Measurements from ENCODE around the gene DYNLL1.
"Not testable (repeated sequence)": the region's sequence is repeated elsewhere in the genome, so short reads cannot be mapped to it uniquely, and the experiment has no call there.

Gene DYNLL1

DNA sequence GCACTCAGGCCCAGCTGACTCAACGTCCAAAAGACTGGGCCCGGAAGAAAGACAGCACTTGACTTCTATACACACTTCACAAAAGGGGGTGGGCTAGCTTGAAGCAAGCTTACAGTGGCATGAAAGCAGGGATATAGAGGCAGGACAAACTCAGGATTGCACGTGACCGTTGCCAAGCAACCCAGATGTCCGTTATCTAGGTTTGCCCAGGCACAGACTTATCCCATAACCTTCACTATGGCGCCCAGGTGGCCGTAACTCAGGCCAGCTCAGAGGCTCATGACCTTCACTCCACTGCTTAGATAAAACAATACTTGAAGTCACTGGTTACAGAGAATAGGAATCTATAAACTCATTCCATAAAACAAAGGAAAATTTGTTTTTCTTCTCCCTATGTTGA is 8.4 kb upstream of the DYNLL1 start:
- not testable (repeated sequence) for H3K36me3 Mint-ChIP-seq (ENCODE audit: low read depth); H3K9me3 Mint-ChIP-seq; H3K4me1 Mint-ChIP-seq (ENCODE audit: low read depth)

DNA sequence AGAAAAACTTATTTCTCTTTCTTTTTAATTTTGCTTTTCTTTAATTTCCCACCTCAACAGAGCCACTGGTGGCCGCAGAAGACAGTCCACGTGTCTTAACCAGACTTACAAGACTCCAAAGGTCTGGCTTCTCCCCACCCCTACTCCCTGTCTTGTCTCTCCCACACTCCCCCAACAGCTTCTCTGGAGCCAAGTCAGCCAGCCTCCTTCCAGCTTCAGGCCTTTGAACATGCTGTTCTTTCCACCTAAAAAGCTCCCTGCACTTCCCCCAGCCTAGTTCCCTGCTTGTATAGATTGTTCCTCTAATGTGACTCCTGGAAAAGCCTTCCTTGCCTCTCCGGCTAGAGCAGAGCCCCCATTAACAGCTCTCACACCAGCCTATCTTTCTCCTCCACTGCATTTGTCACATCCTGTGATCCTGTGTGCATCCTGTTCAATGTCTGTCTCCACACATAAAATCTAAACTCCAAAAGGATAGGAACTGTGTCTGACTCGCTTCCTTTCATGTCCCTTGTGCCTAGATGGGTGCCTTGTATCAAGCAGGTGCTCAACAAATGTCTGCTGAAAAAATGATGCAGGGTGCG is 7.8 kb upstream of the DYNLL1 start:
- Mint-ChIP-seq H3K9me3 (no peaks in the 10 kb centered on the region), H3K27ac (no peak overlapping the region), H3K4me1 (ENCODE audit: low read depth) (no peaks in the 10 kb centered on the region), H3K4me3 (no peak overlapping the region), H3K27me3 (no peaks in the 10 kb centered on the region), H3K36me3 (ENCODE audit: low read depth) (peaks cover 8% of the 10 kb centered on the region)
- no peak for DNase-seq

More for the DNA sequence above, 8.4 kb upstream of the DYNLL1 start:
- not testable (repeated sequence) for H3K27ac Mint-ChIP-seq, DNase-seq, H3K27me3 Mint-ChIP-seq, H3K4me3 Mint-ChIP-seq

DNA sequence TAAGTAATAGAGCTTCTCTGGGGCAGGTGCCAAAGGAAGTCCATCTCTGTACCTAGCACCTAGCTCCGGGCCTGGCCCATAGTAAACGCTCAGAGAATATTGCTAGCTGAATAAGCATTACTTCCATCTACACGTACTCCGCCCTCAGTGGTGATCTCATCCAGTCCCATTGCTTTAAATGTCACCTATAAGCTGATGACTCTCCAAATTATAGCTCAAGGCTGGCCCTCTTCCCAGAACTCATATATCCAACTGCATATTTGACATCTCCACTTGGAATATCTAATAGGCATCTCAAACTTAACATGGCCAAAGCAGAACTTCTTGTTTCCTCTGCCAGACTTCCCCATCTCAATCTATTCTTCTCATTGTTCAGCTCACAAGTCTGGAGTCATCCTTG is 6.9 kb upstream of the DYNLL1 start:
- peaks cover 8% of the 10 kb centered on the region for H3K36me3 Mint-ChIP-seq (ENCODE audit: low read depth)
- H3K27ac Mint-ChIP-seq: no peak overlapping the region
- H3K4me3 Mint-ChIP-seq: no peak overlapping the region
- H3K9me3 Mint-ChIP-seq: no peaks in the 10 kb centered on the region
- no peaks in the 10 kb centered on the region for H3K4me1 Mint-ChIP-seq (ENCODE audit: low read depth)
- no peaks in the 10 kb centered on the region for H3K27me3 Mint-ChIP-seq
- no peak for DNase-seq

DNA sequence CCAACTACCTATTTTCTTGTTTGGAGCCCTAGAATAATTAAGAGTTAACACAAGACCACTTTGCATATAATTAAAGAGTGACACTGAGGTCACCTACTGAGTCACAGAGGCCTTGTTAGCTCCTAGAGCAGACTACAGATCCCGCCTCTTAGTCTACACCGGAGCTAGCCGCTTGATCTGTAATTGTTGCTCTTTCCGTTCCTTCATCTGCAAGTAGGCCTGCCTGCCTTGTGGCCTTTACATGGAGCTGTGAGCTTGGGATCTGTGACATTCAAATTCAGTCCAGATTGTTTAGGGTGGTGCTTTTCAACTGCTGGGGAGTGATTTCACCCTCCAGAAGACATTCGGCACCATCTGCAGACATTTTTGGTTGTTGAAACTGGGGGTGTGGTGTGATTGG is 5.6 kb upstream of the DYNLL1 start:
- Mint-ChIP-seq H3K4me1 (ENCODE audit: low read depth) (peaks cover 6% of the 10 kb centered on the region), H3K27me3 (no peaks in the 10 kb centered on the region), H3K4me3 (no peak overlapping the region), H3K9me3 (no peaks in the 10 kb centered on the region), H3K27ac (no peak overlapping the region), H3K36me3 (ENCODE audit: low read depth) (peaks cover 8% of the 10 kb centered on the region)
- DNase-seq: no peak

DNA sequence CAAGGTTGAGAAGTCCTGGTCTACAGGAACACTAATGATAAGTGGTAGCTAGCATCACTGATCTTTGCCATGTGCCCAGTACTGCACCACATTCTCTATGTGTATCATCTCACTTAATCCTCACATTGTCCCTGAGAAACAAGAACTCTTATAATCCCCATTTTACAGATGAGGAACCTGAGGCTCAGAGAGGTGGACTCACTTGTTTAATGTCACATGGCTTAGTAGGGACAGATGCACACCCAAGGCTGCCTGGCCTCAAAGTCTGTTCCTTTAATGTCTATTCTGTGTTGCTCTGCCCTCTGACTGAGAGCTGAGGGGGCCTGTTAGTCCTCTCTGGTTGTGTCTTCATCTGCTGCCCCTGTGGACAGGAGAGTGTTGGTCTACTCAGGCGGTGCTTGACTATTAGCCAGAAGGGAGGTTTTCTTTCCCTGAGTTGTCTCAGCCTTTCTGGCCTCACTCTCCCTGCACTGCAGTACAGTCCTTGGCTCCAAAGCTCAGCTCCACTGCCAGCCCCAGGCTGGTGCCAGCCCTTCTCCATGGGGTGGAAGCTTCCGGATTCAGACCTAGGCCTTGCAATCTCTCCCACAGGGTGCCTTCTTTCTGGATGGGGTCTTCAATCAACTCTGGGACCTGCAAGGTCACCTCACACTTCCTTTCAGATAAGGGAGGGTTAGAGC is 4.9 kb upstream of the DYNLL1 start:
- no peaks in the 10 kb centered on the region for H3K9me3 Mint-ChIP-seq
- H3K27me3 Mint-ChIP-seq: no peaks in the 10 kb centered on the region
- H3K4me1 Mint-ChIP-seq (ENCODE audit: low read depth): peaks cover 10% of the 10 kb centered on the region
- peaks cover 8% of the 10 kb centered on the region for H3K36me3 Mint-ChIP-seq (ENCODE audit: low read depth)
- H3K27ac Mint-ChIP-seq: no peak overlapping the region
- DNase-seq: no peak
- H3K4me3 Mint-ChIP-seq: no peak overlapping the region

DNA sequence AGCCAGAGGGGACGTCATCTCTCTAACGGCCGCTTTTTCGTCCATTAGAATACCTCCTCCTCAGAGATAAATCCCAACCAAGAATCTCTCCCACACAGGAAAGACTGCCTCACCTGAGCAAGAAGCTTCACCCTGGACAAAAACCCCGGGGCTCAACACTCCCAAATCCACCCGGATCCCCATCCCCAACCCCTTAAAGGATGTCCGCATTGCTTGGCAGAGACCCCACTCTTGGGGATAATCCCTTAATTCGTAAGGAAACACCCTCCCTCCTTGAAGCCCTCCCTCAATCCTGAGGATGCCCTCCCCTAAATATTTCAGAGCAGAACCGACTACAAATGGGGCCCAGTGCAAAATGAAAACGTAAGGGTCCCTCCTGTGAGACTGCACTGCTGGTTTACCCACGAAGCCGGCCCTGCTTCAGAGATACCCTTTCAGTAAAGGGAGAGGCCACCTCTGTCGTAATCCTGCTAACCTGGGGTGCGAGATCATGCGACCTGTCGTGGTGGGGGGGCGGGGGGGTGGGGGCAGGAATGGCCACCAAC is 655 bp upstream of the DYNLL1 start:
- peak overlapping the region; percentile 89 for H3K4me3 Mint-ChIP-seq
- no peaks in the 10 kb centered on the region for H3K9me3 Mint-ChIP-seq
- H3K27me3 Mint-ChIP-seq: no peaks in the 10 kb centered on the region
- H3K36me3 Mint-ChIP-seq (ENCODE audit: low read depth): peaks cover 35% of the 10 kb centered on the region
- DNase-seq: no peak
- H3K4me1 Mint-ChIP-seq (ENCODE audit: low read depth): peaks cover 28% of the 10 kb centered on the region
- H3K27ac Mint-ChIP-seq: peak overlapping the region; percentile 95

DNA sequence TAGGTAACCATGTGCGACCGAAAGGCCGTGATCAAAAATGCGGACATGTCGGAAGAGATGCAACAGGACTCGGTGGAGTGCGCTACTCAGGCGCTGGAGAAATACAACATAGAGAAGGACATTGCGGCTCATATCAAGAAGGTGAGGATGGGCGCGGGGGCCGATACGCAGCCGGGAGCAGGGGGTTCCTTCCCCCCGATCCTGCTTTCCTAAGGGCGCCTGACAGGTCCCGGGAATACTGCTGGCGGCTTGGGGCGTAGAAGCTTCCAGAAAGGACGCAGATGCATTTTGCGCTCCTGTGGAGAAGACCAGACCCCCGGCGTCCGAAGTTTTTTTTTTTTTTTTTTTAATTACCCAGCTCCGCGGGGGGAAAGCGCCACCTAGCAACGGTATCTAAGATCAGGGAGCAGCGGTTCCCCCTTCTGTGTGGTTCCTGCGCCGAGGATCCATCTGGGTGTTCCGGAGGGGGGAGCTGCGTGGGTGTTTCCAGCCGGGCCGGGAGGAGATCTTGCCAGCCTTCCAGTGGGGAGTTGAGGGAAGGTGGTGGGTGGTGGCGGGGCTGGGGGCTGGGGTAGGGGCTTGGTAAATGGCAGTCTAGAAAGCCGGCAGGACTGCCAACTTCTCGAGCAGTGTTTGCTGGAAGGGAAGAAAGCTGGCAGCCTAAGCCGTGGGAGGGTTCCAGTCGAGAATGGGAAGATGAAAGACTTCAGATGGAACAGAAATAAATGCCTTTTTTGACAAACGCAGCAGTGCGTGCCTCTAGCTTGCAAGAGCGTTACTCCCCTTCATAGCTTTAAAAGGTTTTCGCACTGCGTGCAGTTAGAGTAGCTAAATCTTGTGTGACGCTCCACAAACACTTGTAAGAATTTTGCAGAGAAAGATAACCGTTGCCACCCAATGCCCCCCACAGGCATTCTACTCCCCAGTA is 764 bp downstream of the DYNLL1 start:
- H3K9me3 Mint-ChIP-seq: no peaks in the 10 kb centered on the region
- no peak for DNase-seq
- peaks cover 30% of the 10 kb centered on the region for H3K4me1 Mint-ChIP-seq (ENCODE audit: low read depth)
- no peaks in the 10 kb centered on the region for H3K27me3 Mint-ChIP-seq
- H3K36me3 Mint-ChIP-seq (ENCODE audit: low read depth): peaks cover 47% of the 10 kb centered on the region
- H3K4me3 Mint-ChIP-seq: peak overlapping the region; percentile 89
- H3K27ac Mint-ChIP-seq: peak overlapping the region; percentile 95

DNA sequence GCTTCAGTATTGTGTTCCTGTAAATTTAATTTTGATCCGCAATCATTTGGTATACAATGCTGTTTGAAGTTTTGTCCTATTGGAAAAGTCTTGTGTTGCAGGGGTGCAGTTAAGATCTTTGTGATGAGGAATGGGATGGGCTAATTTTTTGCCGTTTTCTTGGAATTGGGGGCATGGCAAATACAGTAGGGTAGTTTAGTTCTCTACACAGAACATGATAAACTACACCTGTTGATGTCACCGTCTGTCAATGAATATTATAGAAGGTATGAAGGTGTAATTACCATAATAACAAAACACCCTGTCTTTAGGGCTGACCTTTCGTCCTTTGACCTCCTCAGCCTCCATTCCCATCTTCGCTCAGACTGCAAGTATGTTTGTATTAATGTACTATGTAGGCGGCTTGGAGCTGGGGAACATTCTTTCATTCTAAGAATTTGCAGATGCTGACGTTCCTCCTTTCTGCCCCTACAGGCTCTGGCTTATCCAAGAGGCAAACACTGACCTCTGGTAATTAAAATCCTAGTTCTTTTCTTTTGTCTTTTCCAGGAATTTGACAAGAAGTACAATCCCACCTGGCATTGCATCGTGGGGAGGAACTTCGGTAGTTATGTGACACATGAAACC is 1.7 kb downstream of the DYNLL1 start:
- Mint-ChIP-seq H3K9me3 (no peaks in the 10 kb centered on the region), H3K4me1 (ENCODE audit: low read depth) (peaks cover 30% of the 10 kb centered on the region), H3K27ac (peak overlapping the region; percentile 95), H3K27me3 (no peaks in the 10 kb centered on the region), H3K36me3 (ENCODE audit: low read depth) (peaks cover 55% of the 10 kb centered on the region), H3K4me3 (peak overlapping the region; percentile 89)
- no peak for DNase-seq

DNA sequence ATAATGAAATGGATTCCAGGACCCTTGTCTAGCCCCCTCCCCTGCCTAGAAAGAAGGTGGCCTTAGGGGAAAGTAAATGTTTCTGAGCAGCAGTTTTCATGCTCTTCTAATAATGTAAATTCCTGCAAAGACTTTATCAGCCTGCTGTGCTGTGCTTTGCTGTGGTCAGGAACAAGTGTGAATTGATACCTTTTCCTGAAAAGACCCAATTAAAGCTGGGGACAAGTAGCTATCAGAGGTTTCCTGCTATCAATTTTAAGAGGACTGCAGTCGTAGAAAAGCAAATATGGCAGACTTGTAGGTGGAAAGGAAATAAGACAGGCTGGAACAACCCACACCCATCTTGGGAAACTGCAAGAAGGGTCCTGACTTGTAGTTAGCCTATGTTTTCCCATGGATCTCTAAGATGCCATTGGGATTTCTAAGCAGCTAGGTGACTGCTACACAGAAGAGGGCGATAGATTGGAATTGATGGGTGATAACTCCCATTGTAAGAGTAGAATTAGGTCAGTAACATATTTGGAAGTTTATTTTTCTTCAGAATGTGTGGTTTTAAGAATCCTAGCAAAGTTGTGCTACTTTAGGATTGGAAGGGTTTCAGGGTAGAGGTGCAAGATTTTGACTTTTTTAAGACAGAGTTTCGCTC is 3.1 kb downstream of the DYNLL1 start:
- peaks cover 30% of the 10 kb centered on the region for H3K4me1 Mint-ChIP-seq (ENCODE audit: low read depth)
- no peaks in the 10 kb centered on the region for H3K27me3 Mint-ChIP-seq
- DNase-seq: no peak
- H3K9me3 Mint-ChIP-seq: no peaks in the 10 kb centered on the region
- peaks cover 66% of the 10 kb centered on the region for H3K36me3 Mint-ChIP-seq (ENCODE audit: low read depth)
- no peak overlapping the region for H3K4me3 Mint-ChIP-seq
- H3K27ac Mint-ChIP-seq: peak overlapping the region; percentile 95

DNA sequence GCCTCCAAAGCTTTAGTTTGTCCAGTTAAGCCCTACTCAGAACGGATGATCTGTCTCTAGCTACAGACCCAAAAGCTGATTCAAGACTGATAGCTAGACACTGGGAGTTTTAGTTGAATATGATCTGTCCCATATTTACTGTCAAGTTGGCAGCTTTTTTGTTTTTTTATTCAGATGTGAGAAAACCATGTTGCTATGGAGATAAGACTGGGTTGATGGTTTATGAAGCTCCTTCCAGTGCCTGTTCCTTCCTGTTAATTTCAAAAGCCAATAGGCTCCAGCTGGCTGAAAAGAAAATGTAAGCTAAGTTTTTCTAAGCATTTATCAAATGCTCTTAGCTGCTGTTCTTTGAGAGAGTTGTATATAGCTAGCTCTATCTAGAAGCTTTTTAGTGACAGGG is 4.7 kb downstream of the DYNLL1 start:
- peaks cover 22% of the 10 kb centered on the region for H3K4me1 Mint-ChIP-seq (ENCODE audit: low read depth)
- no peak for DNase-seq
- no peaks in the 10 kb centered on the region for H3K9me3 Mint-ChIP-seq
- no peak overlapping the region for H3K4me3 Mint-ChIP-seq
- H3K27me3 Mint-ChIP-seq: no peaks in the 10 kb centered on the region
- peaks cover 79% of the 10 kb centered on the region for H3K36me3 Mint-ChIP-seq (ENCODE audit: low read depth)
- H3K27ac Mint-ChIP-seq: peak overlapping the region; percentile 56

DNA sequence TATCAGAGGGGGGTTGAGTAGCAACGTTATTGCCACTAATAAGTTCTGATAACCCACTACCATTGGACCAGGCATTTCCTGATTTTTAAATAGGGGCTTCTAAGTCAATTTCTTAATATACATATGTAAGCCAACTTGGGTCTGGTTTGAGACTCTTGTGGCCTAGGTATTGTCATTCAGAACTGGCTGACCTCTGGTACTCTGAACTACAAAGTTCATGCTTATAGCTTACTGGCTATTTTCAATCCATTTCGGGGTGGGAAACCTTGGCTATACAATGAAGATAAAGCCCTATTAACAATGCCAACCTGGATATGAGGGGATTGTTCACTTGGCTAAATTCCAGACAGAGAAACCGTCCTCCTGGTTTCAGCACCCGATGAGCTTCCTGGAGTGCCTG is 8.7 kb downstream of the DYNLL1 start:
- DNase-seq: no peak
- Mint-ChIP-seq H3K4me3 (no peak overlapping the region), H3K9me3 (no peaks in the 10 kb centered on the region), H3K36me3 (ENCODE audit: low read depth) (peaks cover 71% of the 10 kb centered on the region), H3K27me3 (no peaks in the 10 kb centered on the region), H3K27ac (no peak overlapping the region), H3K4me1 (ENCODE audit: low read depth) (peaks cover 3% of the 10 kb centered on the region)

DNA sequence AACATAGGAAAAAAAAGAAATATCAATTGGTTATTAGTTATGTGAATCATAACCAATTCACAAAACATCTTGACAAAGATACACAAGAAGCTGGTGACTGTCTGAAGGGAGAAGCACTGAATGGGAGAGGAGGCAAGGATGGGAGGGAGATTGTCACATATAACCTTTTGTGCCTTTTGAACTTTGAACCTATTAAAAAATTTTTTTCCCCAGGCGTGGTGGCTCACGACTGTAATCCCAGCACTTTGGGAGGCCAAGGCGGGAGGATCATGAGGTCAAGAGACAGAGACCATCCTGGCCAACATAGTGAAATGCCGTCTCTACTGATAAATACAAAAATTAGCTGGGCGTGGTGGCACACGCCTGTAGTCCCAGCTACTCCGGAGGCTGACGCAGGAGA is 12.6 kb downstream of the DYNLL1 start:
- no peaks in the 10 kb centered on the region for H3K27me3 Mint-ChIP-seq
- no peaks in the 10 kb centered on the region for H3K9me3 Mint-ChIP-seq
- DNase-seq: no peak
- H3K4me1 Mint-ChIP-seq (ENCODE audit: low read depth): no peaks in the 10 kb centered on the region
- no peak overlapping the region for H3K4me3 Mint-ChIP-seq
- peaks cover 58% of the 10 kb centered on the region for H3K36me3 Mint-ChIP-seq (ENCODE audit: low read depth)
- peak overlapping the region; percentile 2 for H3K27ac Mint-ChIP-seq

DNA sequence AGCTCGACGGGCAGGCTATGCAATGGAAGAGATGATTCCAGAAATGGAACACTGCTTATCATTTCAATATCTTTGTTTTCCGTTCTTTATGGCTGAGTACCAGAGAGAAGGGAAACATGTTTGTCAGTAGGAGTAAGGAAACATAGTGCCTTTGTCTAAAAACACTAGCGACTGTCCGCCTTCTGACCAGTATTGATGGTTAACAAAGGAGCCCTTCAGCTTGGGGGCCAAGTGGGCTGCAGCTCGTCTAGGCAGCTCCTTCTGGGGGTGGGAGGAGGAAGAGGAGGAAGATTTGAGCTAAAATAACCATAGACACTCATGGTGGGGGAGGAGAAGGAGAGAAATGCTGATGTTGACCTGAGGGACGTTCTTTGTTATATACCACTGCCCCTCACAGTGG is 18.1 kb downstream of the DYNLL1 start:
- Mint-ChIP-seq H3K4me3 (no peak overlapping the region), H3K27ac (no peak overlapping the region), H3K36me3 (ENCODE audit: low read depth) (peaks cover 51% of the 10 kb centered on the region), H3K4me1 (ENCODE audit: low read depth) (no peaks in the 10 kb centered on the region), H3K27me3 (no peaks in the 10 kb centered on the region), H3K9me3 (no peaks in the 10 kb centered on the region)
- no peak for DNase-seq

DNA sequence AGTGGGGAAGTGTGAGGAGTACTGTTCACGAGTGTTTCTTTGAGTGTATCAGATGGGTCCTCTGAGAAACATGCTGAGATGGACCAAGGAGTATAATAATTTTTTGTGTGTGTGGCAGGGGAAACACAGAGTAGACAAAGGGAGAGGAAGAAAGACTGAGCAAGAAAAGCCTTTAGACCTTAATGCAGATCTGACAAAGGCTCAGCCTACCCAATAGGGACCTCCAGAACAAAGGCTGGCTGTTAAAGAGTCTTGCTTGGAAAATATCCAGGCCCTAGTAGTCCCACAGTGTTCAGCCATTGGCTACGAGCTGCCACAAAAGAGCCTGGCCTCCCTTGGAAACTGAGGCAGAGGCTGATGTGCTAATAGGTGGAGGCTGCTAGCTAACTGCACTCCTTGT is 19.6 kb downstream of the DYNLL1 start:
- DNase-seq: no peak
- H3K9me3 Mint-ChIP-seq: no peaks in the 10 kb centered on the region
- H3K4me3 Mint-ChIP-seq: no peak overlapping the region
- H3K27ac Mint-ChIP-seq: no peak overlapping the region
- H3K27me3 Mint-ChIP-seq: no peaks in the 10 kb centered on the region
- H3K36me3 Mint-ChIP-seq (ENCODE audit: low read depth): peaks cover 45% of the 10 kb centered on the region
- H3K4me1 Mint-ChIP-seq (ENCODE audit: low read depth): no peaks in the 10 kb centered on the region
